Upper lobe of left lung (tissue), 4 donors: ENCODE measurements around the gene PTGIS.

ENCODE experiments used
- CTCF ChIP-seq, 6 experiments: fragments of 450-650 bp in 4 of 6; fragments of 200-600 bp in 2 of 6; sonication (generic) in 2 of 6; IDR thresholded peaks; one replicate each; pipeline ENCODE4 v1.5.1; 2016 to 2019; ENCODE audit warnings: antibody characterized with exemption in 6 of 6
- POLR2A ChIP-seq, 4 donors: fragments of 450-650 bp; IDR thresholded peaks; one replicate each; pipeline ENCODE4 v1.5.1; 2016 to 2017; ENCODE audit warnings: antibody characterized with exemption in 4 of 4, mild to moderate bottlenecking in 2 of 4

- TF ChIP-seq POLR2A (IDR thresholded peaks at IDR 0.05) (no peak), CTCF (IDR thresholded peaks at IDR 0.05) (no peak)
Measured at GRCh38 chr20:49483018-49483695, 84.8 kb downstream of the PTGIS start.
